PC-9 (cell line): ENCODE measurements around the gene CUL2. TPM values are rescaled to one million over a fixed set of nuclear protein-coding genes. Genes with fewer than 3 reads are reported as not detected.

Source experiments
- BruUV-seq: library from RNA; stranded (reverse); fragments of 400-500 nt; replicated peaks from 2 replicates; lab custom pipeline; 2021; lab: Mats Ljungman, UMichigan
- CTCF ChIA-PET: fragments of 300-600 bp; sonication (Branson Sonifier 250); formaldehyde crosslinking; loops from one replicate; lab custom pipeline; 2022; ENCODE audit warnings: antibody characterized with exemption; lab: Charles Lee
- POLR2A ChIA-PET: fragments of 300-600 bp; sonication (Branson Sonifier 250); formaldehyde crosslinking; loops from one replicate; lab custom pipeline; 2022; ENCODE audit warnings: antibody characterized with exemption; ENCODE audit not compliant: unreplicated experiment; lab: Charles Lee
- DNase-seq, 2 experiments: peaks; one replicate each; pipeline versions ENCODE4 v3.0.0 to v3.0.0-alpha.2; 2015 to 2022; ENCODE audit warnings: mixed read lengths in 1 of 2
- H2AFZ ChIP-seq: fragments of 200-600 bp; sonication (generic); 2 replicates; pipeline ENCODE4 v1.8.1; 2017; ENCODE audit warnings: antibody characterized with exemption
- H3F3A ChIP-seq: fragments of 200-600 bp; sonication (generic); 2 replicates; pipeline ENCODE4 v1.8.1; 2017; ENCODE audit warnings: antibody characterized with exemption, mild to moderate bottlenecking, low read depth; ENCODE audit not compliant: insufficient read depth
- H3K27ac ChIP-seq: fragments of 200-600 bp; sonication (generic); 2 replicates; pipeline ENCODE4 v1.6.1; 2016; ENCODE audit warnings: mixed run types
- H3K27me3 ChIP-seq: fragments of 200-600 bp; sonication (generic); 2 replicates; pipeline ENCODE4 v1.6.1; 2016; ENCODE audit warnings: low read depth, mixed run types; ENCODE audit not compliant: insufficient read depth
- H3K36me3 ChIP-seq: fragments of 200-600 bp; sonication (generic); 2 replicates; pipeline ENCODE4 v1.6.1; 2016; ENCODE audit warnings: low read depth, mixed run types
- H3K4me1 ChIP-seq: fragments of 200-600 bp; sonication (generic); replicated peaks from 2 replicates; pipeline ENCODE4 v1.6.1; 2016; ENCODE audit warnings: mixed run types; ENCODE audit not compliant: insufficient read depth
- H3K4me2 ChIP-seq: fragments of 200-600 bp; sonication (generic); 2 replicates; pipeline ENCODE4 v1.6.1; 2017; ENCODE audit warnings: mixed run types
- H3K4me3 ChIP-seq: fragments of 200-600 bp; sonication (generic); 2 replicates; pipeline ENCODE4 v1.6.1; 2016; ENCODE audit warnings: mixed run types
- H3K79me2 ChIP-seq: fragments of 200-600 bp; sonication (generic); 2 replicates; pipeline ENCODE4 v1.6.1; 2017; ENCODE audit warnings: low read depth, mixed run types
- H3K9me2 ChIP-seq: fragments of 200-600 bp; sonication (generic); 2 replicates; pipeline ENCODE4 v1.8.1; 2017; ENCODE audit warnings: mild to moderate bottlenecking; ENCODE audit not compliant: insufficient read depth
- H3K9me3 ChIP-seq: fragments of 200-600 bp; sonication (generic); 2 replicates; pipeline ENCODE4 v1.8.1; 2016; ENCODE audit warnings: low read depth; ENCODE audit not compliant: insufficient read depth
- H4K20me1 ChIP-seq: fragments of 200-600 bp; sonication (generic); 2 replicates; pipeline ENCODE4 v1.8.1; 2017; ENCODE audit not compliant: insufficient read depth
- EZH2 ChIP-seq: fragments of 200-600 bp; sonication (generic); IDR thresholded peaks from 2 replicates; pipeline ENCODE4 v1.8.0; 2017; ENCODE audit warnings: antibody characterized with exemption, low read depth
- intact Hi-C: fragments of 100-400 bp; cut with micrococcal nuclease; formaldehyde crosslinking; loops from one replicate; pipeline ENCODE4 v1.10.0; 2022; ENCODE audit not compliant: unreplicated experiment
- total RNA-seq: library from RNA; stranded (reverse); gene quantifications from 2 replicates; pipeline ENCODE4 v1.2.3, GENCODE V29; 2021
- TF ChIP-seq, protein P1 (sequence below): fragments of 200-600 bp; sonication (generic); conservative IDR thresholded peaks from 2 replicates; pipeline ENCODE4 v1.6.1; 2017; ENCODE audit warnings: mixed run types, antibody characterized with exemption, mild to moderate bottlenecking, moderate library complexity

CUL2 gene
- total RNA-seq, 1 experiment from 2014 or later = 31.5 TPM

- no peak overlapping the region for H3K27ac ChIP-seq
- H3K9me2 ChIP-seq = no peaks in the 10 kb centered on the region
- H3F3A ChIP-seq = no peaks in the 10 kb centered on the region
- intact Hi-C loops = no loop called here
- H4K20me1 ChIP-seq = no peaks in the 10 kb centered on the region
- no peaks in the 10 kb centered on the region for H3K36me3 ChIP-seq
- POLR2A ChIA-PET = no interaction called here
- no peaks in the 10 kb centered on the region for H3K9me3 ChIP-seq
- no peaks in the 10 kb centered on the region for H3K79me2 ChIP-seq
- H3K4me2 ChIP-seq = no peak overlapping the region
- DNase-seq = no peak
- no peak for TF ChIP-seq EZH2
- TF ChIP-seq, protein P1, sequence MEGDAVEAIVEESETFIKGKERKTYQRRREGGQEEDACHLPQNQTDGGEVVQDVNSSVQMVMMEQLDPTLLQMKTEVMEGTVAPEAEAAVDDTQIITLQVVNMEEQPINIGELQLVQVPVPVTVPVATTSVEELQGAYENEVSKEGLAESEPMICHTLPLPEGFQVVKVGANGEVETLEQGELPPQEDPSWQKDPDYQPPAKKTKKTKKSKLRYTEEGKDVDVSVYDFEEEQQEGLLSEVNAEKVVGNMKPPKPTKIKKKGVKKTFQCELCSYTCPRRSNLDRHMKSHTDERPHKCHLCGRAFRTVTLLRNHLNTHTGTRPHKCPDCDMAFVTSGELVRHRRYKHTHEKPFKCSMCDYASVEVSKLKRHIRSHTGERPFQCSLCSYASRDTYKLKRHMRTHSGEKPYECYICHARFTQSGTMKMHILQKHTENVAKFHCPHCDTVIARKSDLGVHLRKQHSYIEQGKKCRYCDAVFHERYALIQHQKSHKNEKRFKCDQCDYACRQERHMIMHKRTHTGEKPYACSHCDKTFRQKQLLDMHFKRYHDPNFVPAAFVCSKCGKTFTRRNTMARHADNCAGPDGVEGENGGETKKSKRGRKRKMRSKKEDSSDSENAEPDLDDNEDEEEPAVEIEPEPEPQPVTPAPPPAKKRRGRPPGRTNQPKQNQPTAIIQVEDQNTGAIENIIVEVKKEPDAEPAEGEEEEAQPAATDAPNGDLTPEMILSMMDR = no peak
- no peak overlapping the region for H3K4me3 ChIP-seq
- no TSS peak for BruUV-seq
- CTCF ChIA-PET = no interaction called here
- no peaks in the 10 kb centered on the region for H3K4me1 ChIP-seq
- H2AFZ ChIP-seq = no peak overlapping the region
- no peaks in the 10 kb centered on the region for H3K27me3 ChIP-seq
These were observed 70.8 kb downstream of the CUL2 start for GRCh38 chr10:35019041-35020024.

- TF ChIP-seq EZH2 = no peak
- TF ChIP-seq, protein P1 = no peak
- BruUV-seq = no TSS peak
- no peak for DNase-seq
- ChIA-PET POLR2A (interaction anchor here (0.7 kb wide), 1 partner anchor 524 kb away, joined by 12 read pairs; no protein-coding TSS in a partner anchor), CTCF (interaction anchor here (0.6 kb wide), 1 partner anchor 228 kb away, joined by 4 read pairs; no protein-coding TSS in a partner anchor)
- Histone ChIP-seq H3F3A (no peaks in the 10 kb centered on the region), H3K4me1 (no peaks in the 10 kb centered on the region), H3K9me2 (no peaks in the 10 kb centered on the region), H3K27me3 (no peaks in the 10 kb centered on the region), H3K27ac (no peak overlapping the region), H2AFZ (no peak overlapping the region), H3K4me3 (no peak overlapping the region), H4K20me1 (no peaks in the 10 kb centered on the region), H3K9me3 (no peaks in the 10 kb centered on the region), H3K36me3 (no peaks in the 10 kb centered on the region), H3K79me2 (no peaks in the 10 kb centered on the region), H3K4me2 (no peak overlapping the region)
- intact Hi-C loops = no loop called here
These were observed 72.5 kb downstream of the CUL2 start for GRCh38 chr10:35017608-35018007.

- ChIA-PET CTCF (no interaction called here), POLR2A (no interaction called here)
- H4K20me1 ChIP-seq = no peaks in the 10 kb centered on the region
- no peaks in the 10 kb centered on the region for H3K79me2 ChIP-seq
- intact Hi-C loops = no loop called here
- BruUV-seq = no TSS peak
- no peak overlapping the region for H3K27ac ChIP-seq
- H2AFZ ChIP-seq = no peak overlapping the region
- no peak for DNase-seq
- no peaks in the 10 kb centered on the region for H3F3A ChIP-seq
- no peak overlapping the region for H3K4me2 ChIP-seq
- no peaks in the 10 kb centered on the region for H3K27me3 ChIP-seq
- no peaks in the 10 kb centered on the region for H3K9me3 ChIP-seq
- no peaks in the 10 kb centered on the region for H3K4me1 ChIP-seq
- H3K4me3 ChIP-seq = no peak overlapping the region
- H3K36me3 ChIP-seq = no peaks in the 10 kb centered on the region; the same call in 1 of the 2 replicates
- TF ChIP-seq EZH2 = no peak
- H3K9me2 ChIP-seq = no peaks in the 10 kb centered on the region
These were observed 74.2 kb downstream of the CUL2 start for GRCh38 chr10:35015843-35016408.
